Neural cell (in vitro differentiated cells): Measurements from ENCODE around the gene TBXA2R.

ENCODE experiments used
- CTCF ChIP-seq: fragments of 450-650 bp; IDR thresholded peaks from 2 replicates; pipeline ENCODE4 v1.5.1; 2014; ENCODE audit warnings: antibody characterized with exemption, mild to moderate bottlenecking, moderate library complexity; ENCODE audit not compliant: poor library complexity, severe bottlenecking
- TAF1 ChIP-seq: IDR thresholded peaks from 2 replicates; pipeline ENCODE4 v1.6.1; 2012; ENCODE audit warnings: low read depth

- TF ChIP-seq TAF1: no peak
- no peak for TF ChIP-seq CTCF
Observed at GRCh38 chr19:3614858-3615505, 8.3 kb upstream of the TBXA2R start.
